HepG2 (cell line): ENCODE measurements around the gene EED. TPM values are rescaled to one million over a fixed set of nuclear protein-coding genes. Genes with fewer than 3 reads are reported as not detected.
A peak's percentile ranks its signal among the peaks of the same experiment; 100 is the strongest.

Experiments
- NCOA2 ChIP-seq: sonication (generic); formaldehyde crosslinking; IDR thresholded peaks from 2 replicates; pipeline ENCODE4 v1.8.0; 2022; ENCODE audit warnings: inconsistent platforms
- ZNF253 ChIP-seq: sonication (generic); formaldehyde crosslinking; IDR thresholded peaks from 2 replicates; pipeline ENCODE4 v1.8.0; 2022; ENCODE audit warnings: mild to moderate bottlenecking, missing genetic modification reagents, borderline replicate concordance
- ZNF382 ChIP-seq: sonication (generic); formaldehyde crosslinking; IDR thresholded peaks from 2 replicates; pipeline ENCODE4 v1.5.0; 2020; ENCODE audit warnings: missing genetic modification reagents, mild to moderate bottlenecking, borderline replicate concordance
- polyA plus RNA-seq, 8 experiments: library from polyadenylated mRNA; depleted of rRNA in 3 of 8; stranded (reverse) in 7 of 8; unstranded in 1 of 8; fragments of >200 nt; fragmentation: Illumina TruSeq in 4 of 8; extraction: Trizol in 4 of 8; gene quantifications; 2 replicates each; pipeline versions ENCODE4 v1.2.1 to v1.2.3, GENCODE V29; 2011 to 2016; ENCODE audit warnings: low read depth in 4 of 8, missing spikeins in 1 of 8, mixed read lengths in 1 of 8; ENCODE audit not compliant: insufficient read depth in 1 of 8
- total RNA-seq, 5 experiments: library from RNA; depleted of rRNA; stranded (reverse); fragments of >200 nt; fragmentation: Illumina TruSeq; extraction: Trizol; gene quantifications; 2 replicates each; pipeline ENCODE4 v1.2.3, GENCODE V29; 2016; ENCODE audit warnings: low read depth in 1 of 5
- TF ChIP-seq, protein P1 (sequence below): fragments of 450-650 bp; IDR thresholded peaks from 2 replicates; pipeline ENCODE4 v1.6.1; 2017
- TF ChIP-seq, protein P2 (sequence below): sonication (generic); formaldehyde crosslinking; IDR thresholded peaks from 2 replicates; pipeline ENCODE4 v1.5.0; 2020; ENCODE audit warnings: mild to moderate bottlenecking, missing genetic modification reagents, borderline replicate concordance
- TF ChIP-seq, protein P3 (sequence below): sonication (generic); formaldehyde crosslinking; IDR thresholded peaks from 2 replicates; pipeline ENCODE4 v1.4.0; 2020; ENCODE audit warnings: missing genetic modification reagents
- TF ChIP-seq, protein P4 (sequence below): sonication (generic); formaldehyde crosslinking; IDR thresholded peaks from 2 replicates; pipeline ENCODE4 v1.5.0; 2020; ENCODE audit warnings: mild to moderate bottlenecking, missing genetic modification reagents, borderline replicate concordance
- TF ChIP-seq, protein P5 (sequence below): sonication (generic); formaldehyde crosslinking; IDR thresholded peaks from 2 replicates; pipeline ENCODE4 v1.5.1; 2020; ENCODE audit warnings: mild to moderate bottlenecking, missing genetic modification reagents, moderate library complexity

Gene EED
- total and polyA plus RNA-seq, 2 of the 13 experiments (the other 11 are each of a cell fraction or from before 2014, with no cell fraction given), result 11.0 to 28.4 TPM

DNA sequence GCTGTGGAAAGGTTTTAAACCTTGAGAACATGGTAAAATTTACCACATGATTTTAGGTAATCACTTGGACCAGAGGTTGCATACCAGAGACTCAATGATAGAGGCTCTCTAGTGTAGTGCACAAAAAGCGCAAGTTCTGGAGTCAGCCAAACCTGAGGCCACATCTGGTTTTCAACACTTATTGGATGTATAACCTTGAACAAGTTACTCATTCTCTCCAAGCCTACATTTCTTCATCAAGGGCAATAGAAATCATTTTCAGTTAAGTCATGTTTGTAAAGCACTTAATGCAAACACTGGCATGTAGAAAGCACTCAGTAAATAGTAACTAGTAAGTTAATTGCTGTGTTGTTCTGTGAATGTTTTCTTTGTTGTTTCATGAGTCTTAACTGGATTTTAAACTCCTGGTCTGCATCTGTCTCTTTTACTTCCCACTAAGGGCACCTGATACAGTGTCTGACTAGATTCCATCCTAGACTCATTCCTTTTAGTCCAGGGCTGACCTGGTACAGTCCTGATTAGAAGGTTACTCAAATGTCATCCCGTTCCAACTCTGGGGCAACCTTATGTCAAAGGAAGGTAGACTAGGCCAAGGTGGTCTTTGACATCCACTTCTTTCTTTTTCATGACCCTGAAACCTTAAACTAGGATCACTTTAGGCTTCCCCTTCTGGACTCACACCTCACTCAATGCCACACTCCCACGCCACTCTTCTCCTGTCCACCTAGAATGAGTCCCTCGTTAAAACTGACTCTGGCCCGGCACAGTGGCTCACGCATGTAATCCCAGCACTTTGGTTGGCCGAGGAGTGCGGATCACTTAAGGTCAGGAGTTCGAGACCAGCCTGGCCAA is 34.5 kb upstream of the EED start (continued):
- TF ChIP-seq ZNF382 (CRISPR knock-in tag), result no peak
- TF ChIP-seq, protein P1, sequence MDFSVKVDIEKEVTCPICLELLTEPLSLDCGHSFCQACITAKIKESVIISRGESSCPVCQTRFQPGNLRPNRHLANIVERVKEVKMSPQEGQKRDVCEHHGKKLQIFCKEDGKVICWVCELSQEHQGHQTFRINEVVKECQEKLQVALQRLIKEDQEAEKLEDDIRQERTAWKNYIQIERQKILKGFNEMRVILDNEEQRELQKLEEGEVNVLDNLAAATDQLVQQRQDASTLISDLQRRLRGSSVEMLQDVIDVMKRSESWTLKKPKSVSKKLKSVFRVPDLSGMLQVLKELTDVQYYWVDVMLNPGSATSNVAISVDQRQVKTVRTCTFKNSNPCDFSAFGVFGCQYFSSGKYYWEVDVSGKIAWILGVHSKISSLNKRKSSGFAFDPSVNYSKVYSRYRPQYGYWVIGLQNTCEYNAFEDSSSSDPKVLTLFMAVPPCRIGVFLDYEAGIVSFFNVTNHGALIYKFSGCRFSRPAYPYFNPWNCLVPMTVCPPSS, result no peak
- TF ChIP-seq, protein P2, sequence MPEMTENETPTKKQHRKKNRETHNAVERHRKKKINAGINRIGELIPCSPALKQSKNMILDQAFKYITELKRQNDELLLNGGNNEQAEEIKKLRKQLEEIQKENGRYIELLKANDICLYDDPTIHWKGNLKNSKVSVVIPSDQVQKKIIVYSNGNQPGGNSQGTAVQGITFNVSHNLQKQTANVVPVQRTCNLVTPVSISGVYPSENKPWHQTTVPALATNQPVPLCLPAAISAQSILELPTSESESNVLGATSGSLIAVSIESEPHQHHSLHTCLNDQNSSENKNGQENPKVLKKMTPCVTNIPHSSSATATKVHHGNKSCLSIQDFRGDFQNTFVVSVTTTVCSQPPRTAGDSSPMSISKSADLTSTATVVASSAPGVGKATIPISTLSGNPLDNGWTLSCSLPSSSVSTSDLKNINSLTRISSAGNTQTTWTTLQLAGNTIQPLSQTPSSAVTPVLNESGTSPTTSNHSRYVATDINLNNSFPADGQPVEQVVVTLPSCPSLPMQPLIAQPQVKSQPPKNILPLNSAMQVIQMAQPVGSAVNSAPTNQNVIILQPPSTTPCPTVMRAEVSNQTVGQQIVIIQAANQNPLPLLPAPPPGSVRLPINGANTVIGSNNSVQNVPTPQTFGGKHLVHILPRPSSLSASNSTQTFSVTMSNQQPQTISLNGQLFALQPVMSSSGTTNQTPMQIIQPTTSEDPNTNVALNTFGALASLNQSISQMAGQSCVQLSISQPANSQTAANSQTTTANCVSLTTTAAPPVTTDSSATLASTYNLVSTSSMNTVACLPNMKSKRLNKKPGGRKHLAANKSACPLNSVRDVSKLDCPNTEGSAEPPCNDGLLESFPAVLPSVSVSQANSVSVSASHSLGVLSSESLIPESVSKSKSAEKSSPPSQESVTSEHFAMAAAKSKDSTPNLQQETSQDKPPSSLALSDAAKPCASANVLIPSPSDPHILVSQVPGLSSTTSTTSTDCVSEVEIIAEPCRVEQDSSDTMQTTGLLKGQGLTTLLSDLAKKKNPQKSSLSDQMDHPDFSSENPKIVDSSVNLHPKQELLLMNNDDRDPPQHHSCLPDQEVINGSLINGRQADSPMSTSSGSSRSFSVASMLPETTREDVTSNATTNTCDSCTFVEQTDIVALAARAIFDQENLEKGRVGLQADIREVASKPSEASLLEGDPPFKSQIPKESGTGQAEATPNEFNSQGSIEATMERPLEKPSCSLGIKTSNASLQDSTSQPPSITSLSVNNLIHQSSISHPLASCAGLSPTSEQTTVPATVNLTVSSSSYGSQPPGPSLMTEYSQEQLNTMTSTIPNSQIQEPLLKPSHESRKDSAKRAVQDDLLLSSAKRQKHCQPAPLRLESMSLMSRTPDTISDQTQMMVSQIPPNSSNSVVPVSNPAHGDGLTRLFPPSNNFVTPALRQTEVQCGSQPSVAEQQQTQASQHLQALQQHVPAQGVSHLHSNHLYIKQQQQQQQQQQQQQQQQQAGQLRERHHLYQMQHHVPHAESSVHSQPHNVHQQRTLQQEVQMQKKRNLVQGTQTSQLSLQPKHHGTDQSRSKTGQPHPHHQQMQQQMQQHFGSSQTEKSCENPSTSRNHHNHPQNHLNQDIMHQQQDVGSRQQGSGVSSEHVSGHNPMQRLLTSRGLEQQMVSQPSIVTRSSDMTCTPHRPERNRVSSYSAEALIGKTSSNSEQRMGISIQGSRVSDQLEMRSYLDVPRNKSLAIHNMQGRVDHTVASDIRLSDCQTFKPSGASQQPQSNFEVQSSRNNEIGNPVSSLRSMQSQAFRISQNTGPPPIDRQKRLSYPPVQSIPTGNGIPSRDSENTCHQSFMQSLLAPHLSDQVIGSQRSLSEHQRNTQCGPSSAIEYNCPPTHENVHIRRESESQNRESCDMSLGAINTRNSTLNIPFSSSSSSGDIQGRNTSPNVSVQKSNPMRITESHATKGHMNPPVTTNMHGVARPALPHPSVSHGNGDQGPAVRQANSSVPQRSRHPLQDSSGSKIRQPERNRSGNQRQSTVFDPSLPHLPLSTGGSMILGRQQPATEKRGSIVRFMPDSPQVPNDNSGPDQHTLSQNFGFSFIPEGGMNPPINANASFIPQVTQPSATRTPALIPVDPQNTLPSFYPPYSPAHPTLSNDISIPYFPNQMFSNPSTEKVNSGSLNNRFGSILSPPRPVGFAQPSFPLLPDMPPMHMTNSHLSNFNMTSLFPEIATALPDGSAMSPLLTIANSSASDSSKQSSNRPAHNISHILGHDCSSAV (CRISPR knock-in tag), result no peak
- TF ChIP-seq, protein P3, sequence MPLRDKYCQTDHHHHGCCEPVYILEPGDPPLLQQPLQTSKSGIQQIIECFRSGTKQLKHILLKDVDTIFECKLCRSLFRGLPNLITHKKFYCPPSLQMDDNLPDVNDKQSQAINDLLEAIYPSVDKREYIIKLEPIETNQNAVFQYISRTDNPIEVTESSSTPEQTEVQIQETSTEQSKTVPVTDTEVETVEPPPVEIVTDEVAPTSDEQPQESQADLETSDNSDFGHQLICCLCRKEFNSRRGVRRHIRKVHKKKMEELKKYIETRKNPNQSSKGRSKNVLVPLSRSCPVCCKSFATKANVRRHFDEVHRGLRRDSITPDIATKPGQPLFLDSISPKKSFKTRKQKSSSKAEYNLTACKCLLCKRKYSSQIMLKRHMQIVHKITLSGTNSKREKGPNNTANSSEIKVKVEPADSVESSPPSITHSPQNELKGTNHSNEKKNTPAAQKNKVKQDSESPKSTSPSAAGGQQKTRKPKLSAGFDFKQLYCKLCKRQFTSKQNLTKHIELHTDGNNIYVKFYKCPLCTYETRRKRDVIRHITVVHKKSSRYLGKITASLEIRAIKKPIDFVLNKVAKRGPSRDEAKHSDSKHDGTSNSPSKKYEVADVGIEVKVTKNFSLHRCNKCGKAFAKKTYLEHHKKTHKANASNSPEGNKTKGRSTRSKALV, result no peak
- TF ChIP-seq ZNF253 (CRISPR knock-in tag), result no peak
- peak; percentile 95 for TF ChIP-seq NCOA2 (CRISPR knock-in tag)
- TF ChIP-seq, protein P4, sequence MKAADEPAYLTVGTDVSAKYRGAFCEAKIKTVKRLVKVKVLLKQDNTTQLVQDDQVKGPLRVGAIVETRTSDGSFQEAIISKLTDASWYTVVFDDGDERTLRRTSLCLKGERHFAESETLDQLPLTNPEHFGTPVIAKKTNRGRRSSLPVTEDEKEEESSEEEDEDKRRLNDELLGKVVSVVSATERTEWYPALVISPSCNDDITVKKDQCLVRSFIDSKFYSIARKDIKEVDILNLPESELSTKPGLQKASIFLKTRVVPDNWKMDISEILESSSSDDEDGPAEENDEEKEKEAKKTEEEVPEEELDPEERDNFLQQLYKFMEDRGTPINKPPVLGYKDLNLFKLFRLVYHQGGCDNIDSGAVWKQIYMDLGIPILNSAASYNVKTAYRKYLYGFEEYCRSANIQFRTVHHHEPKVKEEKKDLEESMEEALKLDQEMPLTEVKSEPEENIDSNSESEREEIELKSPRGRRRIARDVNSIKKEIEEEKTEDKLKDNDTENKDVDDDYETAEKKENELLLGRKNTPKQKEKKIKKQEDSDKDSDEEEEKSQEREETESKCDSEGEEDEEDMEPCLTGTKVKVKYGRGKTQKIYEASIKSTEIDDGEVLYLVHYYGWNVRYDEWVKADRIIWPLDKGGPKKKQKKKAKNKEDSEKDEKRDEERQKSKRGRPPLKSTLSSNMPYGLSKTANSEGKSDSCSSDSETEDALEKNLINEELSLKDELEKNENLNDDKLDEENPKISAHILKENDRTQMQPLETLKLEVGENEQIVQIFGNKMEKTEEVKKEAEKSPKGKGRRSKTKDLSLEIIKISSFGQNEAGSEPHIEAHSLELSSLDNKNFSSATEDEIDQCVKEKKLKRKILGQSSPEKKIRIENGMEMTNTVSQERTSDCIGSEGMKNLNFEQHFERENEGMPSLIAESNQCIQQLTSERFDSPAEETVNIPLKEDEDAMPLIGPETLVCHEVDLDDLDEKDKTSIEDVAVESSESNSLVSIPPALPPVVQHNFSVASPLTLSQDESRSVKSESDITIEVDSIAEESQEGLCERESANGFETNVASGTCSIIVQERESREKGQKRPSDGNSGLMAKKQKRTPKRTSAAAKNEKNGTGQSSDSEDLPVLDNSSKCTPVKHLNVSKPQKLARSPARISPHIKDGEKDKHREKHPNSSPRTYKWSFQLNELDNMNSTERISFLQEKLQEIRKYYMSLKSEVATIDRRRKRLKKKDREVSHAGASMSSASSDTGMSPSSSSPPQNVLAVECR (CRISPR knock-in tag), result peak; percentile 23; the same call in 1 of the 2 replicates
- TF ChIP-seq, protein P5, sequence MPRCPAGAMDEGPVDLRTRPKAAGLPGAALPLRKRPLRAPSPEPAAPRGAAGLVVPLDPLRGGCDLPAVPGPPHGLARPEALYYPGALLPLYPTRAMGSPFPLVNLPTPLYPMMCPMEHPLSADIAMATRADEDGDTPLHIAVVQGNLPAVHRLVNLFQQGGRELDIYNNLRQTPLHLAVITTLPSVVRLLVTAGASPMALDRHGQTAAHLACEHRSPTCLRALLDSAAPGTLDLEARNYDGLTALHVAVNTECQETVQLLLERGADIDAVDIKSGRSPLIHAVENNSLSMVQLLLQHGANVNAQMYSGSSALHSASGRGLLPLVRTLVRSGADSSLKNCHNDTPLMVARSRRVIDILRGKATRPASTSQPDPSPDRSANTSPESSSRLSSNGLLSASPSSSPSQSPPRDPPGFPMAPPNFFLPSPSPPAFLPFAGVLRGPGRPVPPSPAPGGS, result no peak
